Esophagus squamous epithelium (tissue), 4 donors: ENCODE results near the gene GABBR1.

ENCODE experiments used
- CTCF ChIP-seq, 6 experiments: fragments of 450-650 bp in 4 of 6; fragments of 200-600 bp in 2 of 6; sonication (generic) in 2 of 6; IDR thresholded peaks; one replicate each; pipeline ENCODE4 v1.5.1; 2016 to 2019; ENCODE audit warnings: antibody characterized with exemption in 6 of 6, mild to moderate bottlenecking in 4 of 6, moderate library complexity in 4 of 6
- POLR2A ChIP-seq, 4 donors: fragments of 450-650 bp; IDR thresholded peaks; one replicate each; pipeline ENCODE4 v1.6.1; 2017; ENCODE audit warnings: antibody characterized with exemption in 4 of 4, mild to moderate bottlenecking in 4 of 4, moderate library complexity in 3 of 4

GRCh38 chr6:29680416-29680815 is 47.4 kb upstream of the GABBR1 start:
- TF ChIP-seq CTCF (IDR thresholded peaks at IDR 0.05) = no peak
- TF ChIP-seq POLR2A (IDR thresholded peaks at IDR 0.05) = no peak
